ENCODE data around the gene INPP5D. TPM values are rescaled to one million over a fixed set of nuclear protein-coding genes. Genes with fewer than 3 reads are reported as not detected.

INPP5D gene
- total RNA-seq, 1 experiment from 2014 or later: 0.74 TPM

DNA sequence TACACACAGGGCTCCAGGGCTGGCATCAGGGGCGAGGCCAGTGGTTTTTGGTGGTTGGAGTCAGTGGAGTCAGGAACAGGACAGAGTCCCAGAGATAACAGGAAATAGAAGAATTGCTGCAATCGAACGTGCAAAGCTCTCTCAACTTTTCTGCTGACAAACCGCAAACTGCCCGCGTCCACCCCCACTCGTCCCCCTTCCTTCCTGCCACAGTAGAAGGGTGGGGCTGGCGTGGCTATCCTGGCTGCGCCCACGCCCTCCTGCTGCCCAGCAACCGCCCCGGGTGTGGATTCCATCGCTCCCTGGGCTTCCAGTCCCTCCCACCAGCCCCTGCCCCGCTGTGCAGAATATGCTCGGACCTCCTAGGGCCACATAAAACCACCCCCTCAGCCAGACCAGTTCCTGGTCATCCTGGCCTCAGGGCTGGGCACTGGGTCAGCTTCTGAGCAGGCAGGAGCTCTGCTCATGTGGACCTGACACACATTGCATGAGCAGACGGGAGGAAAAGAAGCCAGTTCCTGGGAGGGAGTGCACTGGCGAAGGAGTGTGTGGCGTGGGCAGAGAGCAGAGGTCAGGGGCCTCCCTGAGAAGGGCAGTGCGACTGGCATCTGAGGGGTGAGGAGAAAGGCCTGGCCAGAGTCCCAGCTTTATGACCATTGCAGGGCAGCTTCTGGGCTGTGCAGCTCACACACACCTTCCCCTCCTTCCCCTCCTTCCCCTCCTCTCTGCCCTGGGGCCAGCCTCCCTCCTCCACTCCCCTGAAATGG, 105.9 kb downstream of the INPP5D start:
- Histone ChIP-seq H3K4me3 (no peak overlapping the region), H3K9me3 (ENCODE audit: insufficient read depth, low read depth) (no peaks in the 10 kb centered on the region), H2AFZ (no peak overlapping the region), H3F3A (ENCODE audit: insufficient read depth, low read depth) (peaks cover 38% of the 10 kb centered on the region; the same call in 1 of the 2 replicates), H3K4me2 (peak overlapping the region; percentile 46), H3K79me2 (ENCODE audit: low read depth) (no peaks in the 10 kb centered on the region), H3K27me3 (ENCODE audit: insufficient read depth, low read depth) (no peaks in the 10 kb centered on the region), H4K20me1 (ENCODE audit: insufficient read depth) (no peaks in the 10 kb centered on the region), H3K36me3 (ENCODE audit: low read depth) (no peaks in the 10 kb centered on the region), H3K27ac (peak overlapping the region; percentile 76), H3K9me2 (ENCODE audit: insufficient read depth) (no peaks in the 10 kb centered on the region), H3K4me1 (replicated peaks; ENCODE audit: insufficient read depth) (peaks cover 53% of the 10 kb centered on the region)
- no TSS peak for BruUV-seq (replicated peaks)
- POLR2A ChIA-PET (ENCODE audit: unreplicated experiment): interaction anchor here (0.5 to 0.7 kb wide), 4 partner anchors 52 to 193 kb away, joined by 3 to 8 read pairs (median 6); no protein-coding TSS in a partner anchor
- DNase-seq: peak; percentile 97 to 99
- TF ChIP-seq, protein P1, sequence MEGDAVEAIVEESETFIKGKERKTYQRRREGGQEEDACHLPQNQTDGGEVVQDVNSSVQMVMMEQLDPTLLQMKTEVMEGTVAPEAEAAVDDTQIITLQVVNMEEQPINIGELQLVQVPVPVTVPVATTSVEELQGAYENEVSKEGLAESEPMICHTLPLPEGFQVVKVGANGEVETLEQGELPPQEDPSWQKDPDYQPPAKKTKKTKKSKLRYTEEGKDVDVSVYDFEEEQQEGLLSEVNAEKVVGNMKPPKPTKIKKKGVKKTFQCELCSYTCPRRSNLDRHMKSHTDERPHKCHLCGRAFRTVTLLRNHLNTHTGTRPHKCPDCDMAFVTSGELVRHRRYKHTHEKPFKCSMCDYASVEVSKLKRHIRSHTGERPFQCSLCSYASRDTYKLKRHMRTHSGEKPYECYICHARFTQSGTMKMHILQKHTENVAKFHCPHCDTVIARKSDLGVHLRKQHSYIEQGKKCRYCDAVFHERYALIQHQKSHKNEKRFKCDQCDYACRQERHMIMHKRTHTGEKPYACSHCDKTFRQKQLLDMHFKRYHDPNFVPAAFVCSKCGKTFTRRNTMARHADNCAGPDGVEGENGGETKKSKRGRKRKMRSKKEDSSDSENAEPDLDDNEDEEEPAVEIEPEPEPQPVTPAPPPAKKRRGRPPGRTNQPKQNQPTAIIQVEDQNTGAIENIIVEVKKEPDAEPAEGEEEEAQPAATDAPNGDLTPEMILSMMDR (conservative IDR thresholded peaks at IDR 0.05): no peak
- no peak for TF ChIP-seq EZH2 (IDR thresholded peaks at IDR 0.05; ENCODE audit: low read depth)
- intact Hi-C loops (cut with micrococcal nuclease; ENCODE audit: unreplicated experiment): loop anchor here (1.0 kb wide), 9 partner anchors 45 to 310 kb away; partner anchors contain the start of gene ATG16L1
- CTCF ChIA-PET: interaction anchor here (0.6 to 0.8 kb wide), 3 partner anchors 144 to 1492 kb away, joined by 4 to 5 read pairs (median 4); no protein-coding TSS in a partner anchor

DNA sequence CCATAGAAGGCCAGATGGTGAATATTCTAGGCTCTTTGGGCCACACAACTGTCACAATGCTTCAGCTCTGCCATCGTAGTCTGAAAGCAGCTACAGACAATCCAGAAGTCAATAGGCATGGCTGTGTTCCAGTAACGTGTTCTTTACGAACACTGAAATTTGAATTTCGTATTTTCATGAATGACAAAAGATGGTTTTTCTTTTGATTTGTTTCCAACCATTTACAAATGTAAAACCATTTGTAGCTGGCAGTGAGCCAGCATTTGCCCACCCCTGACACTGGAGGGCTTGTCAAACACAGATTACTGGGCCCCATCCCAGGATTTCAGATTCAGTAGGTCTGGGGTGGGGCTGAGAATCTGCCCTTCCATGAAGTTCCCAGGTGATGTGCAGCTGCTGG, 108.3 kb downstream of the INPP5D start:
- BruUV-seq (replicated peaks): no TSS peak
- Histone ChIP-seq H3K27ac (no peak overlapping the region), H3F3A (ENCODE audit: insufficient read depth, low read depth) (peaks cover 33% of the 10 kb centered on the region; the same call in 1 of the 2 replicates), H2AFZ (no peak overlapping the region), H3K4me2 (no peak overlapping the region), H3K79me2 (ENCODE audit: low read depth) (no peaks in the 10 kb centered on the region), H3K4me1 (replicated peaks; ENCODE audit: insufficient read depth) (peaks cover 58% of the 10 kb centered on the region), H3K9me3 (ENCODE audit: insufficient read depth, low read depth) (no peaks in the 10 kb centered on the region), H4K20me1 (ENCODE audit: insufficient read depth) (no peaks in the 10 kb centered on the region), H3K27me3 (ENCODE audit: insufficient read depth, low read depth) (no peaks in the 10 kb centered on the region), H3K36me3 (ENCODE audit: low read depth) (no peaks in the 10 kb centered on the region), H3K9me2 (ENCODE audit: insufficient read depth) (no peaks in the 10 kb centered on the region), H3K4me3 (no peak overlapping the region)
- no peak for DNase-seq
- POLR2A ChIA-PET (ENCODE audit: unreplicated experiment): no interaction called here
- CTCF ChIA-PET: no interaction called here
- intact Hi-C loops (cut with micrococcal nuclease; ENCODE audit: unreplicated experiment): no loop called here
- no peak for TF ChIP-seq EZH2 (IDR thresholded peaks at IDR 0.05; ENCODE audit: low read depth)
- TF ChIP-seq, protein P1 (conservative IDR thresholded peaks at IDR 0.05): no peak

DNA sequence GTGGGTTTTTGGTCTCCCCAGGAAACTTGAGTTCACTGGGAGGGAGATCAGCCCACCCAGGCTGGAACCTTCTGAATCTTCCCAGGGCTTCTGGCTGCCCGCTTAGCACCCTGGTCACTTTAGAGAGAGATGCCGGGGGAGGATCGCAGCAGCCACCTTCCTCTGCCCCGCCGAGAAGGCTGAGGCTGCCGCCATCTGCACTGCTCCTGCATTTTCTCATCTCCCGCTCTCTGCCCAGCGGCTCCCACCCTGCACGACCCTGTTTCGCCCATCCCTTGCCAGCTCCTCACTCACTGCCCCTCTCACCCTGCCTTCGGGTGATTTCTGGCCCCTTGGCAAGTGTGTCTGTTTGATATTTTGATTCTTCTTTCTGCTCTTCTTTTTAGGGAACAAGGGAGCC, 108.8 kb downstream of the INPP5D start:
- TF ChIP-seq, protein P1 (conservative IDR thresholded peaks at IDR 0.05): no peak
- no peak for TF ChIP-seq EZH2 (IDR thresholded peaks at IDR 0.05; ENCODE audit: low read depth)
- no peaks in the 10 kb centered on the region for H3K9me3 ChIP-seq (ENCODE audit: insufficient read depth, low read depth)
- no TSS peak for BruUV-seq (replicated peaks)
- no peaks in the 10 kb centered on the region for H3K9me2 ChIP-seq (ENCODE audit: insufficient read depth)
- no peak overlapping the region for H3K4me2 ChIP-seq
- no peak overlapping the region for H3K4me3 ChIP-seq
- no peaks in the 10 kb centered on the region for H3K36me3 ChIP-seq (ENCODE audit: low read depth)
- no peaks in the 10 kb centered on the region for H4K20me1 ChIP-seq (ENCODE audit: insufficient read depth)
- H3F3A ChIP-seq (ENCODE audit: insufficient read depth, low read depth): peaks cover 33% of the 10 kb centered on the region; the same call in 1 of the 2 replicates
- POLR2A ChIA-PET (ENCODE audit: unreplicated experiment): no interaction called here
- H3K27ac ChIP-seq: no peak overlapping the region
- no peak overlapping the region for H2AFZ ChIP-seq
- intact Hi-C loops (cut with micrococcal nuclease; ENCODE audit: unreplicated experiment): no loop called here
- CTCF ChIA-PET: no interaction called here
- peaks cover 63% of the 10 kb centered on the region for H3K4me1 ChIP-seq (replicated peaks; ENCODE audit: insufficient read depth)
- DNase-seq: no peak
- no peaks in the 10 kb centered on the region for H3K27me3 ChIP-seq (ENCODE audit: insufficient read depth, low read depth)
- H3K79me2 ChIP-seq (ENCODE audit: low read depth): no peaks in the 10 kb centered on the region

Measured in PC-9 (cell line).